WTC11 (cell line): ENCODE results near the gene NR2F6. TPM values are rescaled to one million over a fixed set of nuclear protein-coding genes. Genes with fewer than 3 reads are reported as not detected.

Source experiments
- ATAC-seq: fragments of 200-7000 bp; cut with Tn5 transposase; 2 replicates; pipeline ENCODE4 v1.10.0; 2021; ENCODE audit warnings: mild to moderate bottlenecking, moderate library complexity
- CTCF ChIA-PET: fragments of 300-600 bp; sonication (Branson Sonifier 250); formaldehyde crosslinking; loops from one replicate; lab custom pipeline; 2021; ENCODE audit warnings: antibody characterized with exemption; lab: Charles Lee
- POLR2A ChIA-PET: fragments of 350-600 bp; sonication (Branson Sonifier 250); formaldehyde crosslinking; loops from one replicate; lab custom pipeline; 2021; ENCODE audit warnings: antibody characterized with exemption; lab: Charles Lee
- DNase-seq: peaks from one replicate; pipeline ENCODE4 v3.0.0; 2021; ENCODE audit warnings: low spot score
- H3K27ac Mint-ChIP-seq: 2 replicates; pipeline ENCODE4 v1.8.0; 2021; ENCODE audit warnings: mixed read lengths
- H3K27me3 Mint-ChIP-seq: 2 replicates; pipeline ENCODE4 v1.8.0; 2021; ENCODE audit warnings: low read depth, mild to moderate bottlenecking, moderate library complexity, mixed read lengths
- H3K36me3 Mint-ChIP-seq: 2 replicates; pipeline ENCODE4 v1.8.0; 2021; ENCODE audit warnings: mixed read lengths
- H3K4me1 Mint-ChIP-seq: 2 replicates; pipeline ENCODE4 v1.8.0; 2022; ENCODE audit warnings: mixed read lengths
- H3K4me3 Mint-ChIP-seq: 2 replicates; pipeline ENCODE4 v1.8.0; 2021; ENCODE audit warnings: mild to moderate bottlenecking, moderate library complexity, mixed read lengths
- H3K9me3 Mint-ChIP-seq: 2 replicates; pipeline ENCODE4 v1.8.0; 2021; ENCODE audit warnings: mixed read lengths
- CBFB ChIP-seq: sonication (generic); formaldehyde crosslinking; IDR thresholded peaks from 2 replicates; pipeline ENCODE4 v1.8.1; 2022; ENCODE audit warnings: mild to moderate bottlenecking, low read depth, missing genetic modification reagents
- ELF4 ChIP-seq: sonication (generic); formaldehyde crosslinking; IDR thresholded peaks from 2 replicates; pipeline ENCODE4 v1.8.1; 2022; ENCODE audit warnings: low read depth, mild to moderate bottlenecking, moderate library complexity, missing genetic modification reagents
- EMX1 ChIP-seq: fragments of 250-450 bp; sonication (Bioruptor Pico); IDR thresholded peaks from 2 replicates; pipeline ENCODE4 v1.8.0; 2021; ENCODE audit warnings: mild to moderate bottlenecking
- FOXK1 ChIP-seq: sonication (generic); formaldehyde crosslinking; IDR thresholded peaks from 2 replicates; pipeline ENCODE4 v1.8.0; 2022; ENCODE audit warnings: mild to moderate bottlenecking, moderate library complexity, missing genetic modification reagents
- FOXP1 ChIP-seq: sonication (generic); formaldehyde crosslinking; IDR thresholded peaks from 2 replicates; pipeline ENCODE4 v1.8.0; 2022; ENCODE audit warnings: missing genetic modification reagents, mild to moderate bottlenecking, moderate library complexity, borderline replicate concordance
- GABPB1 ChIP-seq: sonication (generic); formaldehyde crosslinking; IDR thresholded peaks from 2 replicates; pipeline ENCODE4 v1.8.1; 2023; ENCODE audit warnings: mild to moderate bottlenecking, missing genetic modification reagents
- GTF2I ChIP-seq: fragments of 250-450 bp; sonication (Bioruptor Pico); conservative IDR thresholded peaks from 2 replicates; pipeline ENCODE4 v1.4.0; 2021; ENCODE audit warnings: mild to moderate bottlenecking
- KAT7 ChIP-seq: sonication (generic); formaldehyde crosslinking; IDR thresholded peaks from 2 replicates; pipeline ENCODE4 v1.8.1; 2023; ENCODE audit warnings: missing genetic modification reagents, mild to moderate bottlenecking, borderline replicate concordance
- MXD4 ChIP-seq: fragments of 250-450 bp; sonication (Bioruptor Pico); IDR thresholded peaks from 2 replicates; pipeline ENCODE4 v1.8.0; 2021; ENCODE audit warnings: mild to moderate bottlenecking, moderate library complexity, borderline replicate concordance
- NFATC4 ChIP-seq: fragments of 250-450 bp; sonication (Bioruptor Pico); IDR thresholded peaks from 2 replicates; pipeline ENCODE4 v1.9.0; 2021; ENCODE audit warnings: mild to moderate bottlenecking
- NFE2L1 ChIP-seq: sonication (generic); formaldehyde crosslinking; IDR thresholded peaks from 2 replicates; pipeline ENCODE4 v1.8.1; 2023; ENCODE audit warnings: missing genetic modification reagents
- NFYB ChIP-seq: sonication (generic); formaldehyde crosslinking; conservative IDR thresholded peaks from 2 replicates; pipeline ENCODE4 v1.8.0; 2022; ENCODE audit warnings: low read depth, missing genetic modification reagents
- RORB ChIP-seq: fragments of 250-450 bp; sonication (Bioruptor Pico); IDR thresholded peaks from 2 replicates; pipeline ENCODE4 v1.9.0; 2021; ENCODE audit warnings: mild to moderate bottlenecking
- TCF7 ChIP-seq: sonication (generic); formaldehyde crosslinking; IDR thresholded peaks from 2 replicates; pipeline ENCODE4 v1.8.0; 2022; ENCODE audit warnings: mild to moderate bottlenecking, low read depth, missing genetic modification reagents, moderate library complexity
- TEAD1 ChIP-seq: sonication (generic); formaldehyde crosslinking; IDR thresholded peaks from 2 replicates; pipeline ENCODE4 v1.8.0; 2022; ENCODE audit warnings: mild to moderate bottlenecking, missing genetic modification reagents
- TP53 ChIP-seq: sonication (generic); formaldehyde crosslinking; IDR thresholded peaks from 2 replicates; pipeline ENCODE4 v1.8.1; 2023; ENCODE audit warnings: mild to moderate bottlenecking, missing genetic modification reagents
- ZNF263 ChIP-seq: sonication (generic); formaldehyde crosslinking; IDR thresholded peaks from 2 replicates; pipeline ENCODE4 v1.8.1; 2022; ENCODE audit warnings: low read depth, mild to moderate bottlenecking, moderate library complexity, missing genetic modification reagents
- ZNF416 ChIP-seq: fragments of 250-450 bp; sonication (Bioruptor Pico); IDR thresholded peaks from 2 replicates; pipeline ENCODE4 v1.9.0; 2021; ENCODE audit warnings: mild to moderate bottlenecking, inconsistent platforms
- total RNA-seq: library from RNA; stranded (reverse); gene quantifications from 3 replicates; pipeline ENCODE4 v1.2.3, GENCODE V29; 2021
- TF ChIP-seq, protein P1 (sequence below): fragments of 250-450 bp; sonication (Bioruptor Pico); IDR thresholded peaks from 2 replicates; pipeline ENCODE4 v1.8.0; 2021; ENCODE audit warnings: mild to moderate bottlenecking
- TF ChIP-seq, protein P2 (sequence below): fragments of 250-450 bp; sonication (Bioruptor Pico); IDR thresholded peaks from 2 replicates; pipeline ENCODE4 v1.9.0; 2021; ENCODE audit warnings: mild to moderate bottlenecking
- TF ChIP-seq, protein P3 (sequence below): sonication (generic); formaldehyde crosslinking; IDR thresholded peaks from 2 replicates; pipeline ENCODE4 v1.8.0; 2022; ENCODE audit warnings: mild to moderate bottlenecking, missing genetic modification reagents
- TF ChIP-seq, protein P4 (sequence below): sonication (generic); formaldehyde crosslinking; IDR thresholded peaks from 2 replicates; pipeline ENCODE4 v1.8.1; 2022; ENCODE audit warnings: mild to moderate bottlenecking, moderate library complexity, missing genetic modification reagents
- TF ChIP-seq, protein P5 (sequence below): sonication (generic); formaldehyde crosslinking; IDR thresholded peaks from 2 replicates; pipeline ENCODE4 v1.8.1; 2023; ENCODE audit warnings: mild to moderate bottlenecking, missing genetic modification reagents, borderline replicate concordance

The NR2F6 gene
- total RNA-seq, 1 experiment from 2014 or later = 145 TPM

DNA sequence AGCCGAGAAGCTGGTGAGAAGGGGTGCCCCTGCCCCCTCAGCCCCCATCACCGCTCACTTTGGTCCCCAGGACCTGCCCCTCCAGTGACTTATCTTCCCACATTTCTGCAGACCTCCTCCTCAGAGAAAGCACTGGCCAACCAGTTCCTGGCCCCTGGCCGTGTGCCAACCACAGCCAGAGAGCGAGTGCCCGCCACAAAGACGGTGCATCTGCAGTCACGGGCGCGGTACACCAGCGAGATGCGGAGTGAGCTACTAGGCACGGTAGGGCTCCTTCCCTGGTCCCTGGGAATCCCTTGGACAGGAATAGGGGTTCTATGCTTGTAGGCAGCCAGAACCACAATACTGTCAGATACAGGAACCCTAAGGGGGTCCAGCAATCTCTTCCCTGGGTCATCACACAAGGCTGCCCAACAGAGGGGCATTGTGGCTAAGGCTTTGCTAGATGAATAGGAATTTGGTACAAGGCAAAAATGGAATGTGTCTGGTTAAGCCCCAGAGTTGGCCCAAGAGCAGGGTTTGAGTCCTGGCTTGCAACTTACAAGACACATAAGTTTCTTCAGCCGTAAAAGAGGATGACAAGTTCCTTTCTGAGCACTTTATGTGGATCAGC lies 29.6 kb downstream of the NR2F6 start:
- Mint-ChIP-seq H3K36me3 (peaks cover 23% of the 10 kb centered on the region), H3K27me3 (no peaks in the 10 kb centered on the region), H3K27ac (no peak overlapping the region)
- DNase-seq = no peak
- peak; percentile 45; the same call in 1 of the 2 replicates for TF ChIP-seq FOXP1 (CRISPR knock-in tag)
- TF ChIP-seq, protein P1, sequence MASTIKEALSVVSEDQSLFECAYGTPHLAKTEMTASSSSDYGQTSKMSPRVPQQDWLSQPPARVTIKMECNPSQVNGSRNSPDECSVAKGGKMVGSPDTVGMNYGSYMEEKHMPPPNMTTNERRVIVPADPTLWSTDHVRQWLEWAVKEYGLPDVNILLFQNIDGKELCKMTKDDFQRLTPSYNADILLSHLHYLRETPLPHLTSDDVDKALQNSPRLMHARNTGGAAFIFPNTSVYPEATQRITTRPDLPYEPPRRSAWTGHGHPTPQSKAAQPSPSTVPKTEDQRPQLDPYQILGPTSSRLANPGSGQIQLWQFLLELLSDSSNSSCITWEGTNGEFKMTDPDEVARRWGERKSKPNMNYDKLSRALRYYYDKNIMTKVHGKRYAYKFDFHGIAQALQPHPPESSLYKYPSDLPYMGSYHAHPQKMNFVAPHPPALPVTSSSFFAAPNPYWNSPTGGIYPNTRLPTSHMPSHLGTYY (CRISPR knock-in tag) = no peak
- TF ChIP-seq TCF7 (CRISPR knock-in tag) = no peak
- TF ChIP-seq, all 79 proteins: peak for 1
- POLR2A ChIA-PET = interaction anchor here (0.9 to 2.2 kb wide), 11 partner anchors 9 to 94 kb away, joined by 3 to 15 read pairs (median 6); partner anchors contain the start of genes ANKLE1, DDA1 and OCEL1
- no peak for ATAC-seq
- Mint-ChIP-seq H3K9me3 (no peaks in the 10 kb centered on the region), H3K4me1 (peaks cover 10% of the 10 kb centered on the region), H3K4me3 (peak overlapping the region; percentile 89)
- CTCF ChIA-PET = interaction anchor here (0.8 to 2.0 kb wide), 8 partner anchors 7 to 225 kb away, joined by 3 to 12 read pairs (median 6); partner anchors contain the start of genes BABAM1 and OCEL1

DNA sequence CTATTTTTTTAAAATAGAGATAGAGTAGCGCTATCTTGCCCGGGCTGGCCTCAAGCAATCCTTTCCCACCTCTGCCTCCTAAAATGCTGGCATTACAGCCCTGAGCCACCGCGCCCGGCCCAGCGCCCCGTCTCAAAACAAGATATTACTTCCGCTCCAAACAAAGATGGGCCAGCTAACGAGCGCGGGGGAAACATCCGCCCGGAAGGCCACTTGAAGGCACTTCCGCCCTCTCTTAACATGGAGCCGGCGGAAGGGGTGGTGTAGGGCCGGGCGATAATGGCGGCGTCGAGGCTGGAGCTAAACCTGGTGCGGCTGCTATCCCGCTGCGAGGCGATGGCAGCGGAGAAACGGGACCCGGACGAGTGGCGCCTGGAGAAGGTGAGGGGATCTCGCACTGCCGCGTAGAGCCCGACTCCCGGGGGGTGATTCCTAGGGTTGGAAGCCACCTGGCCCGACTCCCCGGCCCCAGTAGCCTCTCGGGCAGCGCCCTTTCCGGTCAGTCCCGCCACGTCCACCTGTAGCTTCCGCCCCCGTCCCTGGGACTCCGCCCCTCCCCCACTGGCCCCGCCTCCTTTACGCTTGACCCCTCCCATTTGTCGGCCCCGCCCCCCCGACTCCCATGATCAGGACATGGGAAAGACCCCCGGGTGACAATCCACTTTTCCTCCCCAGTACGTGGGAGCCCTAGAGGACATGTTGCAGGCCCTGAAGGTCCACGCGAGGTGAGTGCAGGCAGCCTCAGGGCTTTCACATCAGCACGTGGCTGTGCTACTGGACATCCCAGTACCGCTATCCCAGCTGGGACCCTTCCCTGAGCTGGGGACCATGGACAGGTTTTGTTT lies 30.4 kb downstream of the NR2F6 start, which contains the start of gene USE1:
USE1 (plus strand) TSS at position 231 of the 845 bp plus-strand sequence; CDS start at position 280, 49 bp downstream.
- Mint-ChIP-seq H3K9me3 (no peaks in the 10 kb centered on the region), H3K4me1 (peaks cover 10% of the 10 kb centered on the region), H3K4me3 (peak within 1 kb of the TSS; percentile 89), H3K27me3 (no peaks in the 10 kb centered on the region), H3K27ac (peak within 1 kb of the TSS; percentile 98), H3K36me3 (peaks cover 23% of the 10 kb centered on the region)
- ChIA-PET CTCF (interaction anchor here (0.5 to 2.0 kb wide), 16 partner anchors 8 to 555 kb away, joined by 3 to 12 read pairs (median 4); partner anchors contain the start of genes BABAM1, MRPL34, OCEL1 and SMIM7), POLR2A (interaction anchor here (0.9 to 2.2 kb wide), 15 partner anchors 9 to 139 kb away, joined by 3 to 15 read pairs (median 5); partner anchors contain the start of genes ANKLE1, DDA1 and OCEL1)
- DNase-seq = peak; percentile 87
- ATAC-seq = peak; percentile 90
- TF ChIP-seq, protein P2, sequence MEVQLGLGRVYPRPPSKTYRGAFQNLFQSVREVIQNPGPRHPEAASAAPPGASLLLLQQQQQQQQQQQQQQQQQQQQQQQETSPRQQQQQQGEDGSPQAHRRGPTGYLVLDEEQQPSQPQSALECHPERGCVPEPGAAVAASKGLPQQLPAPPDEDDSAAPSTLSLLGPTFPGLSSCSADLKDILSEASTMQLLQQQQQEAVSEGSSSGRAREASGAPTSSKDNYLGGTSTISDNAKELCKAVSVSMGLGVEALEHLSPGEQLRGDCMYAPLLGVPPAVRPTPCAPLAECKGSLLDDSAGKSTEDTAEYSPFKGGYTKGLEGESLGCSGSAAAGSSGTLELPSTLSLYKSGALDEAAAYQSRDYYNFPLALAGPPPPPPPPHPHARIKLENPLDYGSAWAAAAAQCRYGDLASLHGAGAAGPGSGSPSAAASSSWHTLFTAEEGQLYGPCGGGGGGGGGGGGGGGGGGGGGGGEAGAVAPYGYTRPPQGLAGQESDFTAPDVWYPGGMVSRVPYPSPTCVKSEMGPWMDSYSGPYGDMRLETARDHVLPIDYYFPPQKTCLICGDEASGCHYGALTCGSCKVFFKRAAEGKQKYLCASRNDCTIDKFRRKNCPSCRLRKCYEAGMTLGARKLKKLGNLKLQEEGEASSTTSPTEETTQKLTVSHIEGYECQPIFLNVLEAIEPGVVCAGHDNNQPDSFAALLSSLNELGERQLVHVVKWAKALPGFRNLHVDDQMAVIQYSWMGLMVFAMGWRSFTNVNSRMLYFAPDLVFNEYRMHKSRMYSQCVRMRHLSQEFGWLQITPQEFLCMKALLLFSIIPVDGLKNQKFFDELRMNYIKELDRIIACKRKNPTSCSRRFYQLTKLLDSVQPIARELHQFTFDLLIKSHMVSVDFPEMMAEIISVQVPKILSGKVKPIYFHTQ (CRISPR knock-in tag) = no peak
- 0 out of 2 replicates have a peak, but pooled peaks have one; percentile 34 for TF ChIP-seq FOXP1 (CRISPR knock-in tag)
- no peak for TF ChIP-seq GTF2I (CRISPR knock-in tag)
- no peak for TF ChIP-seq KAT7 (CRISPR knock-in tag)
- TF ChIP-seq MXD4 (CRISPR knock-in tag) = no peak
- TF ChIP-seq ELF4 (CRISPR knock-in tag) = no peak
- TF ChIP-seq CBFB (CRISPR knock-in tag) = no peak
- peak; percentile 97 for TF ChIP-seq FOXK1
- TF ChIP-seq, protein P3, sequence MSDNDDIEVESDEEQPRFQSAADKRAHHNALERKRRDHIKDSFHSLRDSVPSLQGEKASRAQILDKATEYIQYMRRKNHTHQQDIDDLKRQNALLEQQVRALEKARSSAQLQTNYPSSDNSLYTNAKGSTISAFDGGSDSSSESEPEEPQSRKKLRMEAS (CRISPR knock-in tag) = peak; percentile 72
- peak; percentile 81 for TF ChIP-seq GABPB1 (CRISPR knock-in tag)
- TF ChIP-seq TCF7 (CRISPR knock-in tag) = no peak
- TF ChIP-seq, protein P4, sequence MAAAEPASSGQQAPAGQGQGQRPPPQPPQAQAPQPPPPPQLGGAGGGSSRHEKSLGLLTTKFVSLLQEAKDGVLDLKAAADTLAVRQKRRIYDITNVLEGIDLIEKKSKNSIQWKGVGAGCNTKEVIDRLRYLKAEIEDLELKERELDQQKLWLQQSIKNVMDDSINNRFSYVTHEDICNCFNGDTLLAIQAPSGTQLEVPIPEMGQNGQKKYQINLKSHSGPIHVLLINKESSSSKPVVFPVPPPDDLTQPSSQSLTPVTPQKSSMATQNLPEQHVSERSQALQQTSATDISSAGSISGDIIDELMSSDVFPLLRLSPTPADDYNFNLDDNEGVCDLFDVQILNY (CRISPR knock-in tag) = 0 out of 2 replicates have a peak, but pooled peaks have one; percentile 35
- peak; percentile 95 for TF ChIP-seq ZNF416 (CRISPR knock-in tag)
- TF ChIP-seq ZNF263 = no peak
- TF ChIP-seq NFYB (CRISPR knock-in tag) = no peak
- no peak for TF ChIP-seq TEAD1 (CRISPR knock-in tag)
- TF ChIP-seq TP53 (CRISPR knock-in tag) = no peak
- no peak for TF ChIP-seq EMX1 (CRISPR knock-in tag)
- peak; percentile 62; the same call in 1 of the 2 replicates for TF ChIP-seq NFATC4
- TF ChIP-seq, protein P5, sequence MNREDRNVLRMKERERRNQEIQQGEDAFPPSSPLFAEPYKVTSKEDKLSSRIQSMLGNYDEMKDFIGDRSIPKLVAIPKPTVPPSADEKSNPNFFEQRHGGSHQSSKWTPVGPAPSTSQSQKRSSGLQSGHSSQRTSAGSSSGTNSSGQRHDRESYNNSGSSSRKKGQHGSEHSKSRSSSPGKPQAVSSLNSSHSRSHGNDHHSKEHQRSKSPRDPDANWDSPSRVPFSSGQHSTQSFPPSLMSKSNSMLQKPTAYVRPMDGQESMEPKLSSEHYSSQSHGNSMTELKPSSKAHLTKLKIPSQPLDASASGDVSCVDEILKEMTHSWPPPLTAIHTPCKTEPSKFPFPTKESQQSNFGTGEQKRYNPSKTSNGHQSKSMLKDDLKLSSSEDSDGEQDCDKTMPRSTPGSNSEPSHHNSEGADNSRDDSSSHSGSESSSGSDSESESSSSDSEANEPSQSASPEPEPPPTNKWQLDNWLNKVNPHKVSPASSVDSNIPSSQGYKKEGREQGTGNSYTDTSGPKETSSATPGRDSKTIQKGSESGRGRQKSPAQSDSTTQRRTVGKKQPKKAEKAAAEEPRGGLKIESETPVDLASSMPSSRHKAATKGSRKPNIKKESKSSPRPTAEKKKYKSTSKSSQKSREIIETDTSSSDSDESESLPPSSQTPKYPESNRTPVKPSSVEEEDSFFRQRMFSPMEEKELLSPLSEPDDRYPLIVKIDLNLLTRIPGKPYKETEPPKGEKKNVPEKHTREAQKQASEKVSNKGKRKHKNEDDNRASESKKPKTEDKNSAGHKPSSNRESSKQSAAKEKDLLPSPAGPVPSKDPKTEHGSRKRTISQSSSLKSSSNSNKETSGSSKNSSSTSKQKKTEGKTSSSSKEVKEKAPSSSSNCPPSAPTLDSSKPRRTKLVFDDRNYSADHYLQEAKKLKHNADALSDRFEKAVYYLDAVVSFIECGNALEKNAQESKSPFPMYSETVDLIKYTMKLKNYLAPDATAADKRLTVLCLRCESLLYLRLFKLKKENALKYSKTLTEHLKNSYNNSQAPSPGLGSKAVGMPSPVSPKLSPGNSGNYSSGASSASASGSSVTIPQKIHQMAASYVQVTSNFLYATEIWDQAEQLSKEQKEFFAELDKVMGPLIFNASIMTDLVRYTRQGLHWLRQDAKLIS = no peak
- no peak for TF ChIP-seq RORB (CRISPR knock-in tag)
- no peak for TF ChIP-seq NFE2L1 (CRISPR knock-in tag)
